HG03097 (cell line): ENCODE measurements around the gene TTLL11.
"Not testable (repeated sequence)": the region's sequence is repeated elsewhere in the genome, so short reads cannot be mapped to it uniquely, and the experiment has no call there.

Source experiments
- ATAC-seq: cut with Tn5 transposase; IDR thresholded peaks from one replicate; pipeline ENCODE4 v1.9.1; 2021; ENCODE audit not compliant: unreplicated experiment, low FRiP score

TTLL11 gene

GRCh38 chr9:122125509-122126330, 32.6 kb upstream of the TTLL11 start:
- ATAC-seq = no peak

GRCh38 chr9:122125158-122125508, 32.0 kb upstream of the TTLL11 start:
- peak; percentile 65 for ATAC-seq

GRCh38 chr9:122124528-122124927, 31.4 kb upstream of the TTLL11 start:
- ATAC-seq = no peak

GRCh38 chr9:122124048-122124447, 30.9 kb upstream of the TTLL11 start:
- no peak for ATAC-seq

GRCh38 chr9:122122903-122123632, 30.0 kb upstream of the TTLL11 start:
- no peak for ATAC-seq

GRCh38 chr9:122122468-122122867, 29.4 kb upstream of the TTLL11 start:
- ATAC-seq = no peak

GRCh38 chr9:122121931-122122330, 28.8 kb upstream of the TTLL11 start:
- ATAC-seq = no peak

- ATAC-seq = no peak
These were observed 28.3 kb upstream of the TTLL11 start for GRCh38 chr9:122121391-122121790.

- no peak for ATAC-seq
These were observed 27.4 kb upstream of the TTLL11 start for GRCh38 chr9:122120316-122121071.

GRCh38 chr9:122119721-122120120, 26.6 kb upstream of the TTLL11 start:
- ATAC-seq = no peak

GRCh38 chr9:122119166-122119521, 26.0 kb upstream of the TTLL11 start:
- no peak for ATAC-seq

GRCh38 chr9:122118343-122119165, 25.4 kb upstream of the TTLL11 start:
- no peak for ATAC-seq

- not testable (repeated sequence) for ATAC-seq
These were observed 24.1 kb upstream of the TTLL11 start for GRCh38 chr9:122117241-122117640.

GRCh38 chr9:122116448-122117173, 23.5 kb upstream of the TTLL11 start:
- ATAC-seq = no peak

GRCh38 chr9:122116040-122116439, 22.9 kb upstream of the TTLL11 start:
- no peak for ATAC-seq

- ATAC-seq = no peak
These were observed 22.3 kb upstream of the TTLL11 start for GRCh38 chr9:122115176-122116035.

- ATAC-seq = no peak
These were observed 20.5 kb upstream of the TTLL11 start for GRCh38 chr9:122113574-122113973.

GRCh38 chr9:122112238-122112637, 19.1 kb upstream of the TTLL11 start:
- no peak for ATAC-seq
